ENCODE measurements around the gene NUP58.
"Not testable (repeated sequence)": the region's sequence is repeated elsewhere in the genome, so short reads cannot be mapped to it uniquely, and the experiment has no call there.

NUP58 gene

DNA sequence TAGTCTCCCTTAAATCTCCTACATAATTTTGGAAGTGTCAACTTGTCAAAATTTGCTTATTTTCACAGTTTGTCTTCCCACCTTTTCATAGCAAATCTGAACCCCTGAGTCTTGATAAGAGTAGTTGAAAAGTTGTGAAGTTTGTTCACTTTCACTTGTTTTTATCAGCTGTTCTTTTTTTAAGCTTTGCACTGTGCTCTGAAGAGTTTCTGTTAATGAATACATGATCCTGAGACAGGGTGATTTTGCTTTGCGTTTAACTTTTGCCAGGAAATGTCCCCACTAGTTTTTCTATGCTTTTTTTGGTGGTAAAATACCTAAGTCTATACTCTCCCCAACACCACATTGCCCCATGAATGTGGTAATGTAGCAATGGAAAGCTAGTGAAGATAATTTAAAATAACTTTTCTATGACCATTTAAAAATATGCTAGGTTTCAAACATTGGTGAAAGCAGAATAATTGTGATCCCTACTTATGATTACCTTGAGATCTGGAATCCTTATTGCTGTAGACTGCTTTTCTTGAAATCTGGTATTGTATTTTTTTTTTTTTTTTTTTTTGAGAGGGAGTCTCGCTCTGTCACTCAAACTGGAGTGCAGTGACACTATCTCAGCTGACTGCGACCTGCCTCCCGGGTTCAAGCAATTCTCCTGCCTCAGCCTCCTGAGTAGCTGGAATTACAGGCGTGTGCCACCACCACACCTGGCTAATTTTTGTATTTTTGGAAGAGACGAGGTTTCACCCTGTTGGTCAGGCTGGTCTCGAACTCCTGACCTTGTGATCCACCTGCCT lies 5.4 kb downstream of the NUP58 start:
- no peak for DNase-seq

DNA sequence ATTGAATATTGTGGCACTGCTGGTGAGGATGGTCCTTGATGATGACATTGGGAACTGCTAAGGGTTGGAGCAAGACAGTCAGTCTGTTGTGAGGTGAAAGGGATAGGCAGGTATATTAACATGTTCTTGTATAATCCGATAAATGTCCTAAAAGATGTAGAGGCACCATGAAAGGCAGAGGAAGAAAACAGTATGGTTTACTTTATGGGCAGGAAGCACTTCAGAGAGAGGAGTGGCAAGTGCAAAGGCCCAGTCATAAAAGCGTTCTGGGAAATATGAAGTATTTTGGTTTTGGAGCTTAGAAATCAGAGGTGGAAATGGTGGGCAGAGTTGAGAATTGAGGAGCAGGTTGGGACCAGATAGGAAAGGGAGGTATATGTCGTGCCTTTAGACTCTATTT lies 9.5 kb downstream of the NUP58 start:
- no peak for DNase-seq

DNA sequence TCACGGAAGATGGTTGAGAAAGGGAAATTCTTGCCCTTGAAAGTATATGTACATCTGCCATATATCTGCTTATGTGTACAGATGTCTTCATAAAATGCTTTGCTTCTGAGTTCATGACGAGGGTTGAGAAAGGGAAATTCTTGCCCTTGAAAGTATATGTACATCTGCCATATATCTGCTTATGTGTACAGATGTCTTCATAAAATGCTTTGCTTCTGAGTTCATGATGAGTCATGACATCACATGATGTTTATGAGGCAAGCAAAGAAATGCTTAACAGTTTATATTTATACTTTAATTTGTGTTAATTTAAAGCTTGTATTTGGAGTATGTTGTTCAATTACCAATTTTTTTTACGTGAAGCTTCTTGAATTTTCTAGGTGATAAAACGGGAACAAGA lies 17.5 kb downstream of the NUP58 start:
- DNase-seq, result not testable (repeated sequence)

DNA sequence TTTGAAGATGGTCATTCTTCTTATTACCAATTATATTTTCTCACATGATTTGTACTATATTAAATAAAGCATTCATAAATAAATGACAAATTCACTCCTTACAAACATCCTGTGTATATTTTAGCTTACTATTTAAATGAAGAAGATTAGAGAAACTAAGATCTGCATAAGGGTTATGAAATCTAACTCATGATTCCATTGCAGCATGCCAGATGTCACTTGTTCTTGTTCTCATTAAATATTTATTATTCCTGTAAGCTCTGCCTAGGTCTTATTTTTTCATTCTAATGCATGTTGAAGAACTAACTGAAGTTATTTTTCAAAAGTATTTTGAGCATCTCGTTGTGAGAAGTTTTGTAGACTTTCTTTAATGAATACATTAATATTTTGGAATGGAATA lies 18.3 kb downstream of the NUP58 start:
- no peak for DNase-seq

DNA sequence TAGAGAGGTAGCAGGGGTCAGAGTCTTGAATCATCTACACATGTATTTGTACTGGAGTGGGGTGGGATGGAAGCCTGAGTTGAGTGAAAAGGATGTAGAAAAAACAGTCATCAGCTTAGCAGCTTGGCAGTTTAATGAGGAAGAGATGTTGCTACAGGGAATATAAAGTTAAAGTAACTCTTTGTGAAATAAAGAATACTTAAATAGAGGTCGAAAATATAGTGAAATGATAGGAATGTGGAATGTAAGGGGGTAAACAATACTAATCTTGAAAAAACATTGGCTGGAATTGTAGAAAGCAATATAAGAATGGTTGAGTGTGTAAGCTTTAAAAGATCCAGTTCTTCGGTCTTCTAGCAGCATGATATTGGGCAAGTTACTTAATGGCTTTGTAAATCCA lies 22.7 kb downstream of the NUP58 start:
- no peak for DNase-seq

DNA sequence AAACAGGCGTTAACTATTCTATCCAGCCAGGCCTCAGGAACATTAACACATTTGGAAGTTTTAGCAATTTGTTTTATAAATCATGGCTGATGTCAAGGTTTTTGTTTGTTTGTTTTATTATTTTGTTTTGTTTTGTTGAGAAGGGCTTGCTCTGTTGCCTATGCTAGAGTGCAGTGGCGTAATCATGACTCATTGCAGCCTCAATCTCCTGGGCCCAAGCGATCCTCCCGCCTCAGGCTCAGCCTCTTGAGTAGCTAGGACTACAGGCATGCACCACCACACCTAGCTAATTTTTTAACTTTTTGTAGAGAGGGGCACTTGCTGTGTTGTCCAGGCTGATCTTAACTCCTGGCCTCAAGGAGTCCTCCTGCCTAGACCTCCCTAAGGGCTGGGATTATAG lies 28.3 kb downstream of the NUP58 start:
- no peak for DNase-seq

DNA sequence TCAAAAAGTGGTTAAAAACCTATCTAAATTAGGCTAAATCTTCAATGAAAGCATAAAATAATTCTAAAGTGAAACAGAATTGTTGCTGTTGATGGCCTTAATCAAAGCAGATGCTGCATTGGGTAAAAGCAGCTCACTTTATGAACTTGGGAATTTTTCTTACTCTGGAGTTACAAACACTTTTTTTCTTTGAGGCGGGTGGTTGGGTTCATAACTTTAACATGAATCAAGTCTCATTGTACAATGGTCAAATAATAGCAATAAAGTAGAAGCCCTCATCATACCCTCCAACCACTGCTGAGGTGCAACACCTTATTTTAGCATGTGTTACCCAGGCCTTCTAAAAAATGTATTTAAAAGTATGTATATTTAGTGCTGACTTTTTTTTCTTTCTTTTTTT lies 29.1 kb downstream of the NUP58 start:
- no peak for DNase-seq

DNA sequence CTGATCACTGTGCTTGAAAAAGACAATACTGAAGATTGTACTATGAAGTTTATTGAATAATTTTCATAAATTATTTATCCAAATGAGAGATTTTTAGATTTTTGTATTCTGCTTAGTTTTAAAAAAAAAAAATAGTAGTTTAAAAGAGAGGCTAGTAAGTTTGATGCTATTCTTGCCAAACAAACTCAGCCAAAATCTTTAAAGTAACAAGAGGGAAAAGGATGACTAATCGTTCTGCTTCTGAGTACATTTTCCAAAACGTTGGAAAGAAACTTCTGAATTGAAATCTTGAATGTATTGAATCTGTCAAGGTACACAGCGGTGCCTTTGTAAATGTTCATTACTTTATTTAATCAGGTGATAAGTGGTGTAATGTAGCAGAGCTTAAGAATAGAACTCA lies 34.4 kb downstream of the NUP58 start:
- no peak for DNase-seq

DNA sequence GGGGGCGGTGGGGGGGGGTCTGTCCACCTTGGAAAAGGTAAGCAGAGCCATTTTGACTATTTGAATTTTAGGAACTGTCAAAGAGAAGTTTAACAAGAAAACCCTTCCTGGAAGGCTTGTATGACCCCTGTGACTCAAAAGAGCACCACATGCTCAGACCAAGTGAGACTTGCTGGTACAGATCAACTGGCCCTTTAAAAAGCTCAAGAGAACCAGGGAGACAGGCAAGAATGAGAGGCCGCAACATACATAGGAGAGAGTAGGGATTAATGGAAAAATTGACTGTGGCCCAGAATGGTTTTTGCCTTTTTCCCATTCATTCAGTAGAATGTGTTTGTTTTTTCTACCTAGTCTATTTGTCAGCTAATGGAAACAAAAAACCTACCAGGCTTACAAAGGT lies 44.2 kb downstream of the NUP58 start:
- no peak for DNase-seq

DNA sequence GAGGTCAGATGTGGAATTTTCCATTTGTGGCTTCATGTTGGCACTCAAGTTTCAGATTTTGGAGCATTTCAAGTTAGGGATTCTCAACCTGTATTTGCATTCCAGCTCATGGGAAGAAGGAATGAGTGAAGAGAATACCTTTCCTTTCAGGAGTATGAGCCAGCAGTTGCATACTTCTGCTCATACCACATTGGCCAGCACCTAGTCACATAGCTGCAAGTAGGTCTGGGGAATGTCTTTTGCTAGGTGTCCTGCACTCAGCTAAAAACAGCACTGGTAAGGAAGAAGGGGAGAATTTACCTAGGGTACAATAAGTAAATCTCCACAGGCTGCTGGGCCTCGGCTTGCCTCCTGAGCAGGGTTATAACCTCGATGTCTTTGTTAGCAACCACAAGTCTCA lies 45.7 kb downstream of the NUP58 start:
- no peak for DNase-seq

DNA sequence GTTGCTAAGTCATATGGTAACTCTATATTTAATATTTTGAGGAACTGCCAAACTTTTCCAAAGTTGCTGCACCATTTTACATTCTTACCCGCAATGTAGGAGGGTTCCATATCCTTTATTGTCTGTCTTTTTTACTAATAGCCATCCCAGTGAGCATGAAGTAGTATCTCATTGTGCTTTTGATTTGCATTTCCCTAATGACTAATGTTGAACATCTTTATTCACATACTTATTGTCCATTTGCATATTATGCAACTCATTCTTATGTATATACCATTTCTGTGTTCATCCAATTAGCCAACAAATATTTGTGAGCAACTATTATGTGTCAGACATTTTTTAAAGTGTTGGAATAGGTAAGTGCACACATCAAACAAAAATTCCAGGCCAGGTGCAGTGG lies 50.0 kb downstream of the NUP58 start:
- DNase-seq, result no peak

DNA sequence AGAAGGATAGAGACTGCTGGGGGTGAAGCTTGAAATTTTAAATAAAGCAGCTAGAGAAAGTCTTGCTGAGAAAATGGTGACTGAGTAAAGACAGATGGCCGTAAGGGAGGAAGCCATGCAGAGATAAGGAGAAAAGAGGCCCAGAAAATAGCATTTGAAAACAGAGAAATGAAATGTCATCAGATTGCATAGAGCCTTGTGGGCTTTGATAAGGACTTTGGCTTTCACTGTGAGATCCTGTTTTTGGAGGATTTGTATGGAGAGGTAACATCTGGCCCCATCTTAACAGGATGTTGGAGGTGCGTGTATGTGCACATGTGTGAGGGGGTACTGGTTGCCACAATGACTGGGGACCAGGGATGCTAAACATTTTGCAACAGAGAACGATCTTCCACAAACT lies 50.8 kb downstream of the NUP58 start:
- no peak for DNase-seq

DNA sequence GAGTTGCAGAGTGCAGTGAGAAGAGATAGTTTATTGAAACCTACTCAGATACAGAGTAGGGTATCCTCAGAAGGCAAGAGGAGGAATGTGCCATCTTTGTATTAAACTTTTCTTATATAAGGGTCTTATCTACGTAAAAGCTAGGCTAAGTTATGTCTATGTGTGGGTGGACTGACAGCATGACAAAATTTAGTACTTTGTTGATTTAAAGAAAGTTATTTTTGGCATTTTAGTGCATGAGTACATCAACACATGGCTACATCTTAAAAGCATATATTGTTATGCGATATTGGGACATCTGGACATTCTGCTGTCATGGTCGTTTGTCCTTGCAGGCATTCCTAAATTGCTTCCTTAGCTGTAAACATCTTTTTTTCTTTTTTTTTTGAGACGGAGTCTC lies 51.4 kb downstream of the NUP58 start:
- no peak for DNase-seq

DNA sequence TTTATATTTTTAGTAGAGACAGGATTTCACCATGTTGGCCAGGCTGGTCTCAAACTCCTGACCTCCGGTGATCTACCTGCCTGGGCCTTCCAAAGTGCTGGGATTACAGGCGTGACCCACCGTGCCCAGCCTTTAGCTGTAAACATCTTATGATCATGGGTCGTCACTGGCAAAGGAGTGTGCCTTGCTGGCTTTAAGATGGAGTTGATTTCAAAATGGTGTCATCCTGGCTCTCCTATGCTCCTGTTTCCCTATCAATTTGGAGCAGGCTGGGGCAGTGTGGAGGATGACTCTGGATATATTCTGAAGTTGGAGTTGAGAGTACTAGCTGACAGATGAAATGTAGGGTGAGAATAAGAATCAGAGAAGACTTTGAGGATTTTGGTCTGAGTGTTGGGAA lies 51.9 kb downstream of the NUP58 start:
- no peak for DNase-seq

DNA sequence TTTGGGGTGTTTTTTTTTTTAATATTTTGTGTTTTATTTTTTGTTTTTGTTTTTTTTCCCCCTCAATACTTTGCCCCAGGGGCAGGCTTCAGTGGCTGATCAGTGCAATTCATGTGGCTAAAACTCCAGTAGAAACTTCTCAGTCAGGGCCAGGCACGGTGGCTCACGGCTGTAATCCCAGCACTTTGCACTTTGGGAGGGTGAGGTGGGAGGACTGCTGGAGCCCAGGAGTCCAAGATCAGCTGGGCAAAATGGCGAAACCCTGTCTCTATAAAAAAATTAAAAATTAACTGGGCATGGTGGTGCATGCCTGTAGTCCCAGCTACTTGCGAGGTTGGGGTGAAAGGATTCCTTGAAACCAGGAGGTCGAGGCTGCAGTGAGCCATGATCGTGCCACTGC lies 53.0 kb downstream of the NUP58 start:
- no peak for DNase-seq

DNA sequence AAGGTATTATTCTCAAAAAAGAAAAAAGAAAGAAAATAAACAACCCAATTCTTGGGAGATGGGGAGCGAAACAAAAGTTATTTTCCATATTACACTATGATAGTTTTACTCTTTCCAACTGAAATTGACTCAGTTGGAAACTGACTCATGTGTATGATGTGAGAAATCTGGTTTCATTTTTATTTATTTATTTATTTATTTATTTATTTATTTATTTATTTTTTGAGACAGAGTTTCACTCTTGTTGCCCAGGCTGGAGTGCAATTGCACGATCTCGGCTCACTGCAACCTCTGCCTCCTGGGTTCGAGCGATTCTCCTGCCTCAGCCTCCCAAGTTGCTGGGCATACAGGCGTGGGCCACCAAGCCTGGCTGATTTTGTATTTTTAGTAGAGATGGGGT lies 59.0 kb downstream of the NUP58 start:
- not testable (repeated sequence) for DNase-seq

DNA sequence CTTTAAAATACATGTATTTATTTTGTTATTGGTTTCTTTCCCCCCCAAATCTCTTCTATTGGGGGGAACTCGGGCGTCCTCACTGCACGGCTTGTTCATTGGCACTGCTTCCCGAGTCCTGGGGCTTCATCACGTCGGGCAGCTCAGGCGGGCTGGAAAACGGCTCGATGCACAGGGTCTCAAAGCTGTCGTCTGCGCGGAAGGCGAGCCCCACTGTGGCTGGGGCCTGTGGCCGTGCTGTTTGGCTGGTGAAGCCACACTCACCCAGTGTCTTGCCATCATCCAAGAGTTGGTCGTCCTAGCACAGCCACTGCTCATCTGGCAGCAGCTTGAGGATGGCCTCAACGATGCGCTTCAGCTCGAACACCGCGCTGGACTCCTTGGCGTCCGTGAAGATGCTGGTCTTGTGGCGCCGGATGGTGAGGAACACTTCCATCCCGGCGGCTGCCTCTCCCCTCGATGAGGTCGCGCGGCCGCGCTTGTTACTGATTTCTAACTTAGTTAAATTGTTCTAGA lies 64.4 kb downstream of the NUP58 start:
- DNase-seq, result no peak

DNA sequence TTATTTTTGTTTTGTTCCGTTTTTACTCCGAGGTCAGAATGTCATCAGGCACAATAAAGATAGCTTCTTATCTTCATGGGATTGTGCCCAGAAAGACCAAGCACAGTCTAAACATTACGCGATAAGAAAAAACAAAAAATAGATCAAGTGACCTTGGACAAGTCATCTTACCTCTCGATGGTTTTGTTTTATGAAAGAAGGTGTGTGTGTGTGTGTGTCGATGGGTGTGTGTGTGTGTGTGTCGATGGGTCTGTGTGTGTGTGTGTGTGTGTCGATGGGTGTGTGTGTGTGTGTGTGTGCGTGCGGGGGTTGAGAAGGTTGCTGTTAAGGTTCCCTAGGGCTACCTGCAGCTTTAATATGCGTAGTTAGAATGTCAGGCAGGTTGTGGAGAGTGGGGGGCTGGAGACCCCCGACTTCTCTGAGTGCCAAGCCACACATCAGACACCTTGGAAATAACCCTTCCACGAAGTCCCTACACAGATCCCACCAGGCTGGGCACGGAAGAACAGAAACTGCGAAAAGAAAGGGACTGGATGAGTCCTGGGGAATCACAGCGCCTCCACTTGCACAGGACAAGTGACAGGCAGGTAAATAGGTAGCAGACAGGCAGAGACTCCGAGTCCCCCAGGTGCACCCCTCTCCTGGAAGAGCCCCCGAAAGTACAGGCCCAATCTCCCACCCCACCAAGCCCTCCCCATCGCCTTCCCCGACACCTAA lies 69.9 kb downstream of the NUP58 start:
- DNase-seq, result no peak

DNA sequence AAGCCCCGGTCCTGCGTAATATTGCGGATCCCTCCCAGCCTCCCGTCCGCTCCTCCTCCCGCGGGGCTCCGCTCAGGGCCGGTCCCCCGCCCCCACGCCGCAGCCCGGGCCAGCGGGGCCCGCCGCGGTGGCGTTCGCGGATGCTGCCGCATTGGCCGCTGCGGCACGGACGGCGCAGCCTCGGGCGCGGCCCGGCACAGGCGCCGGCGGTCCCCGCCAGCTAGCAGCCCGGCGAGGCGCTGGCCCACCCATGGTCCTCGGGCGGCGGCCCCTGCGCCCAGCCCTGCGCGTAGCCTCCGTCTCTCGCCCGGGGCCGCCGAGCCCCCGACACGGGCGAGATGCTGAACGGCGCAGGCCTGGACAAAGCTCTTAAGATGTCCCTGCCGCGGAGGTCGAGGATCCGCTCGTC lies 70.5 kb downstream of the NUP58 start, which contains the start of gene ATP8A2:
TSS of gene ATP8A2 (plus strand) at position 100 of the 409 bp plus-strand sequence. CDS start at position 339, 239 bp downstream.
- no peak for DNase-seq

DNA sequence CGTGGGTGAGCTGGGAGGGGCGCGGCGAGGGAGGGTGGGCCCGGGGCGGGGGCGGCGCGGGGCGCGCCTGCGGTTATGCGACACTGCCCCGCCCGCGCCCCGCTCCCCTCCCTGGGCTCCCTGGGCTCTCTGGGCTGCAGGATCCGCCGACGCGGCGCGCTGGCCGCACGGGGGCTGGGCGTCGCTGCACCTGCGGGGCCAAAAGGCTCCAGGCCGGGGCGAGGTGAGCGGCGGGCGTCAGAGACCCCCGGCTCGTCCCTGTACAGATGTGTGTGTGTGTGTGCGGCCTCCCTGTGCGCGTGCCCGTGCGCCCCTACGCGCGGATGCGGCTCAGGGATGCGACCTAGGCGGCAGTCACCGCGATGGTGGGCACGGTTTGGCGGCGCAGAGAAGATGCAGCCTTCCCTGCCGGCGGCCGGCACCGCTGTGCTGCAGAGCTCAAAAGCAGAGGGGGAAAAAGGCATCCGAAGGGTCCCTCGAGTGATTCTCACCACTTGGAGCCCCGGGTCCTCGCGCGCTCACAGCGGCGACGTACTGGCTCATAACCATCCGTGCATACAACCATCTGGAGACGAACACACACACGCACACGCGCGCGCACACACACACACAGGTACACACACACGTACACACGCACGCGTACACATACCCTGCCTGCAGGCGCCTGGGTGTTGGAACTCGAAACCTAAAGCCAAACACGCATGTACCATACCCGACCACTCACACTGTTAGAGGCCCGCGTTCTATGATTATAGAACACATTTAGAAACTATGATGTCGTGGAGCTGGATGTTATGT lies 71.1 kb downstream of the NUP58 start:
- DNase-seq, result no peak

DNA sequence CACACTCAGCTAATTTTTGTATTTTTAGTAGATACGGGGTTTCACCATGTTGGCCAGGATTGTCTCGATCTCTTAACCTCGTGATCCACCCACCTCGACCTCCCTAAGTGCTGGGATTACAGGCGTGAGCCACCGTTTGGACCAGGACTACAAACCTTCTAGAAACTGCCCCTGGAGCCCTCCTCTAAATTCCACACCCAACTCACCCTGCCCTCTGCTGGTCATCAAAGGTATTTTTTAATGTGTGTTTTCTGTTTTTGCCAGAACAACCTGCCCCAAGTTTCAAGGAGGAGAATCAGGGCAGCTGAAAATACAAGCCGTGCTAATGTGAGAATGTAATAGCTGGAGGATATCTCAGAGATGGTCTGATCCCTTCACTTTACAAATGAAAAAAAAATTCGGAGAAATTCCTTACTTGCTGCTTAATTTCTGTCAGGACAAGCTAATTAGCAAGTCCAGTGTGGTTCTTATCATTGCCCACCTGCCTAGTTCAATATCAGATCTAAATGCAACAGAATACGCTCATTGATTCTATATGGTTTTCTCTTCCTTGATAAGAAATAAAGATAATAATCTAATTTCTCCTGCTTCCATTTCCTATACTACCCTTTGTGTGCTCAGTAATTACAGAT lies 74.4 kb downstream of the NUP58 start:
- DNase-seq, result peak; percentile 2

DNA sequence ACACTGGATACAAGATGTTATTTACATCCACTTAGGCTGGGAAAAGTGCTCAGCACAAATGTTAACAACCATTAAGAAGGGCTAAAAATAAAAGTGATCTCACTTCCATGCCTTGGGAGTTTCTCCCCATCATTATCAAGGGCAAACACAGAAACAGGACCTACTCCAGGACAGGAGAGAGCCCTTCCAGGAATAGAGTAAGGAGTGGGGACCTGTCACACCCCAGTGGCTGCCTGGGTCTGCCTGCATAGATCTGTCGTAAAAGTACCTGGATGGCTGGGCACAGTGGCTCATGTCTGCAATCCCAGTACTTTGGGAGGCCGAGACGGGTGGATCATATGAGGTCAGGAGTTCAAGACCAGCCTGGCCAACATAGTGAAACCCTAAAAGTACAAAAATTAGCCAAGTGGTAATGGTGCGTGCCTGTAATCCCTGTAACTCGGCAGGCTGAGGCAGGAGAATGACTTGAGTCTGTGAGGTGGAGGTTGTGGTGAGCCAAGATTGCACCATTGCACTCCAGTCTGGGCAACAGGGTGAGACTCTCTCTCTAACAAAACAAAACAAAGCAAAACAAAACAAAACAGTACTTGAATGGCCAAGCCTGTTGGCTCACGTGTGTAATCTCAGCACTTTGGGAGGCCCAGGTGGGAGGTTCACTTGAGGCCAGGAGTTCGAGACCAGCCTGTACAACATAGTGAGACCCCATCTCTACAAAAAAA lies 76.0 kb downstream of the NUP58 start:
- DNase-seq, result no peak

Data from NCI-H2029 (cell line).